K562 (cell line): ENCODE data around the gene VPS9D1. TPM values are rescaled to one million over a fixed set of nuclear protein-coding genes. Genes with fewer than 3 reads are reported as not detected.

ENCODE experiments used
- ARID2 ChIP-seq: fragments of 450-650 bp; IDR thresholded peaks from 2 replicates; pipeline ENCODE4 v1.6.1; 2017; ENCODE audit warnings: antibody characterized with exemption, mild to moderate bottlenecking
- FOXO4 ChIP-seq: fragments of 450-650 bp; formaldehyde crosslinking; IDR thresholded peaks from 2 replicates; pipeline ENCODE4 v1.4.0; 2020; ENCODE audit warnings: mild to moderate bottlenecking, moderate library complexity
- HDAC1 ChIP-seq, 2 experiments: fragments of 450-650 bp; IDR thresholded peaks; 2 replicates each; pipeline ENCODE4 v1.6.1; 2016 to 2017; ENCODE audit warnings: inconsistent platforms in 1 of 2, mild to moderate bottlenecking in 1 of 2, moderate library complexity in 1 of 2
- HEY1 ChIP-seq: fragments of 250-450 bp; sonication (Bioruptor Pico); IDR thresholded peaks from 2 replicates; pipeline ENCODE4 v1.5.0; 2020; ENCODE audit warnings: mild to moderate bottlenecking, moderate library complexity, borderline replicate concordance
- JUND ChIP-seq, 2 experiments: IDR thresholded peaks; 2 replicates in 1 of 2; 3 replicates in 1 of 2; pipeline ENCODE4 v1.6.1; 2011; ENCODE audit warnings: borderline replicate concordance in 2 of 2, low read depth in 2 of 2, low read length in 2 of 2, improper control_type of control experiment in 1 of 2, missing biosample characterization in 1 of 2, missing genetic modification characterization in 1 of 2, missing genetic modification reagents in 1 of 2
- MAZ ChIP-seq, 2 experiments: fragments of 450-650 bp in 1 of 2; sonication (generic) in 1 of 2; formaldehyde crosslinking; IDR thresholded peaks in 1 of 2; conservative IDR thresholded peaks in 1 of 2; 2 replicates each; pipeline versions ENCODE4 v1.4.0 to v1.5.0; 2020; ENCODE audit warnings: mild to moderate bottlenecking in 1 of 2, missing genetic modification reagents in 1 of 2
- MYBL2 ChIP-seq, 2 experiments: fragments of 450-650 bp in 1 of 2; sonication (generic) in 1 of 2; formaldehyde crosslinking in 1 of 2; IDR thresholded peaks; 2 replicates each; pipeline versions ENCODE4 v1.6.1 to v1.8.1; 2017 to 2022; ENCODE audit warnings: borderline replicate concordance in 1 of 2, inconsistent platforms in 1 of 2, low read depth in 1 of 2, mild to moderate bottlenecking in 1 of 2, missing genetic modification reagents in 1 of 2, moderate library complexity in 1 of 2
- SIN3A ChIP-seq, 2 experiments: fragments of 150-350 bp in 1 of 2; IDR thresholded peaks; 2 replicates each; pipeline ENCODE4 v1.6.1; 2011 to 2016; ENCODE audit warnings: borderline replicate concordance in 2 of 2, low read depth in 2 of 2, low read length in 2 of 2, mild to moderate bottlenecking in 2 of 2, moderate library complexity in 2 of 2; ENCODE audit not compliant: control insufficient read depth in 1 of 2
- TAF1 ChIP-seq: IDR thresholded peaks from 2 replicates; pipeline ENCODE4 v1.6.1; 2011; ENCODE audit warnings: mild to moderate bottlenecking, low read length, moderate library complexity; ENCODE audit not compliant: insufficient read depth, control insufficient read depth, severe bottlenecking; ENCODE audit errors: extremely low read depth
- UBTF ChIP-seq, 2 experiments: IDR thresholded peaks; 2 replicates each; pipeline ENCODE4 v1.6.1; 2012; ENCODE audit warnings: improper control_type of control experiment in 2 of 2, low read depth in 2 of 2, low read length in 2 of 2, borderline replicate concordance in 1 of 2
- YY1 ChIP-seq, 3 experiments: IDR thresholded peaks; 2 replicates each; pipeline ENCODE4 v1.6.1; 2011; ENCODE audit warnings: low read length in 2 of 3, mild to moderate bottlenecking in 2 of 3, moderate library complexity in 2 of 3, borderline replicate concordance in 1 of 3, control low read depth in 1 of 3, low read depth in 1 of 3; ENCODE audit not compliant: insufficient read depth in 3 of 3, insufficient replicate concordance in 2 of 3, control insufficient read depth in 1 of 3, insufficient read length in 1 of 3; ENCODE audit errors: extremely low read depth in 1 of 3
- ZBTB7A ChIP-seq: IDR thresholded peaks from 2 replicates; pipeline ENCODE4 v1.6.1; 2011; ENCODE audit warnings: low read depth, mild to moderate bottlenecking, low read length, moderate library complexity, borderline replicate concordance; ENCODE audit not compliant: control insufficient read depth
- ZNF174 ChIP-seq: fragments of 250-450 bp; sonication (Bioruptor Pico); IDR thresholded peaks from 2 replicates; pipeline ENCODE4 v1.4.0; 2020; ENCODE audit warnings: mild to moderate bottlenecking
- ZNF253 ChIP-seq: fragments of 250-450 bp; sonication (Bioruptor Pico); conservative IDR thresholded peaks from 2 replicates; pipeline ENCODE4 v1.6.1; 2021; ENCODE audit warnings: mild to moderate bottlenecking
- ZNF384 ChIP-seq: IDR thresholded peaks from 2 replicates; pipeline ENCODE4 v1.6.1; 2012; ENCODE audit warnings: low read depth, low read length, improper control_type of control experiment
- ZNF395 ChIP-seq: fragments of 200-800 bp; sonication (Bioruptor generic); IDR thresholded peaks from 2 replicates; pipeline ENCODE4 v1.6.1; 2017; ENCODE audit warnings: missing genetic modification characterization, missing compliant biosample characterization
- ZNF696 ChIP-seq: fragments of 250-450 bp; sonication (Bioruptor Pico); conservative IDR thresholded peaks from 2 replicates; pipeline ENCODE4 v1.4.0; 2020; ENCODE audit warnings: mild to moderate bottlenecking, moderate library complexity
- polyA plus RNA-seq, 8 experiments: library from polyadenylated mRNA; depleted of rRNA in 4 of 8; stranded (reverse) in 5 of 8; unstranded in 3 of 8; fragments of >200 nt; fragmentation: Nextera tagmentation in 2 of 8; fragmentation: Illumina TruSeq in 1 of 8; extraction: Ambion mirVana in 2 of 8; extraction: Trizol in 1 of 8; gene quantifications; 2 replicates each; pipeline versions ENCODE4 v1.2.1 to v1.2.3, GENCODE V29; 2011 to 2014; ENCODE audit warnings: inconsistent platforms in 1 of 8, missing spikeins in 1 of 8
- total RNA-seq, 7 experiments: library from RNA; depleted of rRNA in 6 of 7; stranded (reverse); fragments of >200 nt in 6 of 7; fragmentation: Illumina TruSeq in 2 of 7; extraction: Trizol in 2 of 7; gene quantifications; 2 replicates each; pipeline versions ENCODE4 v1.2.1 to v1.2.3, GENCODE V29; 2011 to 2021; ENCODE audit warnings: low replicate concordance in 1 of 7

Gene VPS9D1
- total and polyA plus RNA-seq, 9 of the 15 experiments (the other 6 are each of a cell fraction or from before 2014, with no cell fraction given), result 0.33 to 3.1 (median 1.1) TPM

GRCh38 chr16:89700649-89701424 is 19.9 kb downstream of the VPS9D1 start (continued):
- no peak for TF ChIP-seq ZNF174 (CRISPR knock-in tag)
- peak; percentile 71; the same call in 1 of the 2 replicates for TF ChIP-seq ZBTB7A
- TF ChIP-seq HEY1 (CRISPR knock-in tag), result no peak
- TF ChIP-seq JUND (IDR thresholded peaks at IDR 0.05; ENCODE audit: borderline replicate concordance, low read depth, low read length), result 0 out of 2 replicates have a peak, but pooled peaks have one; percentile 33
- no peak; the same call in 2 of the 3 replicates for TF ChIP-seq JUND (tag; IDR thresholded peaks at IDR 0.05; ENCODE audit: borderline replicate concordance, low read depth, low read length)
- peak; percentile 83 for TF ChIP-seq ARID2
- TF ChIP-seq ZNF395 (CRISPR knock-in tag), result 0 out of 2 replicates have a peak, but pooled peaks have one; percentile 79
- TF ChIP-seq YY1 (IDR thresholded peaks at IDR 0.05; ENCODE audit: borderline replicate concordance in 1 of 3, control insufficient read depth in 1 of 3, extremely low read depth in 1 of 3, insufficient read depth in 3 of 3, insufficient read length in 1 of 3, insufficient replicate concordance in 2 of 3, low read depth in 1 of 3, low read length in 2 of 3), result peak in 2 of 3 experiments; percentile 46 to 56
- TF ChIP-seq MAZ (CRISPR knock-in tag; conservative IDR thresholded peaks at IDR 0.05 in 1 of 2, IDR thresholded peaks at IDR 0.05 in 1 of 2), result peak in 1 of 2 experiments; percentile 25; a peak in 1 of 4 replicates
- peak; percentile 92 to 97 for TF ChIP-seq UBTF (IDR thresholded peaks at IDR 0.05; ENCODE audit: borderline replicate concordance in 1 of 2, low read depth in 2 of 2, low read length in 2 of 2)
- TF ChIP-seq TAF1, result peak; percentile 30
- no peak for TF ChIP-seq ZNF253
- TF ChIP-seq SIN3A (IDR thresholded peaks at IDR 0.05; ENCODE audit: borderline replicate concordance in 2 of 2, control insufficient read depth in 1 of 2, low read depth in 2 of 2, low read length in 2 of 2), result peak in 1 of 2 experiments; percentile 73; a peak in 1 of 4 replicates
- TF ChIP-seq HDAC1 (IDR thresholded peaks at IDR 0.05), result 0 out of 4 replicates have a peak, but pooled peaks of 1 of the 2 experiments have one; percentile 26
- TF ChIP-seq ZNF384, result no peak
- no peak for TF ChIP-seq ZNF696 (CRISPR knock-in tag)
- TF ChIP-seq MYBL2 (IDR thresholded peaks at IDR 0.05; ENCODE audit: low read depth), result no peak
- 0 out of 2 replicates have a peak, but pooled peaks have one; percentile 53 for TF ChIP-seq MYBL2 (CRISPR knock-in tag; IDR thresholded peaks at IDR 0.05; ENCODE audit: borderline replicate concordance)
- no peak for TF ChIP-seq FOXO4 (CRISPR knock-in tag)
